ENCODE measurements around the gene CUEDC2.

The CUEDC2 gene

DNA sequence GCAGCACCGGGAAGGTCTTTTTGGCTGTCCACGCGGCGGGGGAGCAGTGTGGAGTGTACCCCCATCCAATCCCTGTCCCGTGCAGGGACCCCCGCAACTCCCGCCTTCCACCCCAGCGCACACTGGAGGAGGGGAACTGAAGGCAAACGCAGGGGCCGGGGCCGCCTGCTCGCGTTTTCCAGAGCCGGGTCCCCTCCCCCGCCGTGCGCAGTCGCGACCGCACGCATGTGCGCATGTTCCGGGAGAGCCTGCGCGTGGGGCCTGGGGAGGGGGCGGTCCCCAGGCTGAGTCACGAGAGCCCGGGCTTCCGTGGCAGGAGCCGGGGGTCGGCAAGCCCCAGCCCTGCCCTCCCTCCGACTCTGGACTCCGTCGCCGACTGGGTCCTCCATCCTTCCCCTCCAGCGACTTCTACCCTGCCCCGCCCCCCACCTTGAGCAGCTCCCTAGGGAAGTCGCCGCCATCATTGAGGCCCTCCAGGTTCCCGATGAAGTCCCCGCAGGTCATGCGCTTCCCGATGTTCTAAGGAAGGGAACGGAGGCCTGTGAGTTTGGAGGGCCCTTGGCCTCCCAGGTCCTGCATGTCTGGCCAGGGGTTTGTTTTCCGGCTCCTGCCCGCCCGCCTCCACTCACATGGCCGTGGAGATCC is 21.8 kb downstream of the CUEDC2 start:
- Mint-ChIP-seq H3K4me1 (peaks cover 47% of the 10 kb centered on the region), H3K9me3 (no peaks in the 10 kb centered on the region), H3K36me3 (no peaks in the 10 kb centered on the region), H3K4me3 (peak overlapping the region; percentile 85), H3K27ac (no peak overlapping the region), H3K27me3 (no peaks in the 10 kb centered on the region)

DNA sequence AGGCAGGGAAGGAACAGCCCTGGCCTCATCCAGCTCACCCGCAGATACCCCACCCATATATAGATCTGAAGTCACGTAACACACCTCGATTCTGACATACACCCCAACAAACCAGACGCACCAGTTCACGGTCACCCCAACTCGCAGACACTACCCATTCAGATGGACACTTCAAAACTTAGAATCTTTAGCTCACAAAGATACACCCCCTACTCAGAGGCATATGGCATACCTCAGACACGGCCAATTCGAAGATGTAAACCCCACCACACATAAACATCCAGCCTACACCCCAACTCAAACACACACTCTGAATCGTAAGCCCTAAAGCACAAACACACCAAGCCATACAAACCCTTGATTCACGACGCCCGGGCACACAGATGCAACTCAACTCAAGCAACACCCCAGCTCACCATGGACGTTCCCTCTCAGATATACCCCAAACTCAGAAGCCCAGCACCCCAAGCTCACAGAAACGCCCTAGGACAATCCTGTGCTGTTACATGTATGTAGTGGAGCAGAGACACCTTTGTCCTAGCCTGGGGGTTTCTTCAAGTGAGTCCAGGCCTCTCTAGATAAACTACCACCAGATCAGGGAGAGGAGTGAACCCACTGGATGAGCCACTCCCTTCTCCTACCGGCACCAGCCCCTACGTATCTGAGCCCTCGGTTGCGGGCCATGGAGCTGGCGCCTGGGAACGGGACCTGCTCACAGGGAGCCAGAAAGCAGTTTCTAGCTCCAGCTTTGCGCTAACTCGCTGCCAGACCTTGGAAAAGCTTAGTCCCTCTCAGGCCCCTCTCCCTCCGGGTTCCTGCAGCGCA is 22.6 kb downstream of the CUEDC2 start:
- Mint-ChIP-seq H3K9me3 (no peaks in the 10 kb centered on the region), H3K27ac (peak overlapping the region; percentile 59), H3K36me3 (no peaks in the 10 kb centered on the region), H3K27me3 (no peaks in the 10 kb centered on the region), H3K4me3 (peak overlapping the region; percentile 85), H3K4me1 (peaks cover 47% of the 10 kb centered on the region)

DNA sequence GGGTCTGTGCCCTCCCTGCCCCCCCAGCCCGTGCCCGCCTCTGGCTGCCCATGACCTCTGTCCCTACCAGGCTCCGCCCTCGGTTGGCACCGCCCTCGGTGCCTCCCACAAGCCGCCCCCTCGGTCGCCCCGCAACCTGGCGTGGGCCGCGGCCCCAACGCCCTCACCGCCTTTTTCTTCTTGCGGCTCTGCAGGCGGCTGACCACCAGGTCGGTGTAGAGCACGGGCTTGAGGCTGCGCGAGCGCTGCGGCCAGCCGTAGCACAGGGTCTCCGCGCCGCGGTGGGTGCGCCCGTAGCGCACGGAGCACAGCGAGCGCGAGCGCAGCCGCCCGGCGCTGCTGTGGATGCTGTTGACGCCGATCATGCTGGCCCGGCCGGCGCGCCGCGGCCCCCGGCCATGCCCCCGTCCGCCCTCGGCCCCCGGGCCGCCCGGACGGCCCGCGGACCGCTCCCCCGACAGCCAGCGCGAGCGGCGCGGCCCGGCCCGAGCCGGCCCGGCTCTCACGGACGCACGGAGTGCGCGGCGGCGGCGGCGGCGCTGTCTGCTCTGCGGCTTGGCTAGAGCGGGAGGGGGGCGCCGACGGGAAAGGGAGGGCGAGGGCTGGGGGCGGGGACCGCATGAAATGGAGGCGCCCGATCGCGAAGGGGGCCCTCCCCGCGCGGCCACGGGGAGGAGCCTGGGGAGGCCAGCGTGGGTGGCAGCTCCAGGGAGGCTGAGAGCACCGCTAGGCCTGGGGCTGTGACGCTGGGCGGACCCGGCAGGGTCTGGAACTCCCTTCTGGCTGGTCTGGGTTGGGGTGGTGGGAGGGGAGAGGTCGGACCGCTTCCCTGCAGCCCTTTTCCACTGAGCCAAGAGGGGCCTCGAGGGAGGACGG is 23.4 kb downstream of the CUEDC2 start:
- Mint-ChIP-seq H3K4me3 (peak overlapping the region; percentile 85), H3K9me3 (no peaks in the 10 kb centered on the region), H3K4me1 (peaks cover 47% of the 10 kb centered on the region), H3K27me3 (no peaks in the 10 kb centered on the region), H3K36me3 (no peaks in the 10 kb centered on the region), H3K27ac (peak overlapping the region; percentile 59)

DNA sequence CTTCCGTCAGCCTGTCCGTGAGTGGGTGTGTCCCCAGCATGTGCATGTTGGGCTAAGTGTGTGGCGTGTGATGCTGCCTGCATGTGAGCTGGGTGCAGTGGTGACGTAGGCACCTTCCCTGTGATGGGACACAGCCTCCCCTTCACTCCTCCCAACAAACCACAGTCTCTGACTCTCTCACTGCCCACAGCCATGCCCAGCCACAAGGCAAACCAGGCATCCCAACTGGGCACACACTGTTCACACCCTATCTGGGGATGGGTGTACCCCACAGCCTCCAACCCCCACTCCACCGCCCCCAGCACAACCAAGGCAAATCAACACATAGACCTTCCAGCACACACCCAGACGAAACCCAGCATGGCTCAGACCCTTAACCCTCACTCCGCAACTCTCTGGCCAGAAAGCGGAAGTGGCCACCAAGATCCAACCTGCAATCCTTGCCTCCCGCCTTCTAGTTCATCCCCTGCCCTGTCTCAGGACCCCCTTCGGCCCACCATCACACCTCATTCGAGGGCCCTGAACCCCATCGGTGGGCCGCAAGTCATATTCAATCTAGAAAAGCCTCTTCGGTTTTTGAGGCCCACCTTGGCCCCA is 24.1 kb downstream of the CUEDC2 start:
- Mint-ChIP-seq H3K27me3 (no peaks in the 10 kb centered on the region), H3K4me3 (peak overlapping the region; percentile 75), H3K27ac (peak overlapping the region; percentile 78), H3K4me1 (peaks cover 45% of the 10 kb centered on the region), H3K36me3 (no peaks in the 10 kb centered on the region), H3K9me3 (no peaks in the 10 kb centered on the region)

DNA sequence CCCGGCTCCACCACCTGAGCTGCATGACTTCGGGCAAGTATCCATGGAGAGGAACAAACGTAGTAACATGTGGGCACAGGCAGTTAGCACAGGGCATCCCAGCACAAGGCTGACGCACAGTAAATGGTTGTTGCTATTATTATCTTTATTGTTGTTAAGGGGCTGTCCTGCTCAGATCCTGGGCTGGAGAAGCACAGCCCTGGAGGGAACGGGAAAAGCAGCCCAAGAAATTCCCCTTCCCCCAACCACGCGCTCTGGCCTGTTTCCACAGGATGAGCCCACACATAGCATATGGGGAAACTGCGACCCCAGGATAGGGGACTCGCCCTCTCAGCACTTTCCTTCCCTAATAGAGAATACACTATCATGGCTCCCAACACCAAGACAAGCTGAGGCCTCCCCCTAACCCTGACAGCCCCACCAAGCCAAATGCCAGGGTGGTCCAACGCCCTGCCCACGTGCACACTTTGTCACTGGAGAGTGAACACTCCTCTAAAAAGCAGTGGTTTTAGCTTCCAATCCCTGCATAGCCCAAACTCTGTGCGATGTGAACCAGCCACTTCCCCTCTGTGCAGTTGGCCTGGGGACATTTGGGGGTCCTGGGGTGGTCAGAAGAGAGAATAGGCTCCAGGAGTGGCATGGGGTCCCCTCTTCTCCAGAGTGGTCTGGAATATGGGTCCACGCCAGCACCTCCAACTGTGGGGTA is 24.8 kb downstream of the CUEDC2 start:
- no peaks in the 10 kb centered on the region for H3K27me3 Mint-ChIP-seq
- H3K9me3 Mint-ChIP-seq, result no peaks in the 10 kb centered on the region
- H3K27ac Mint-ChIP-seq, result peak overlapping the region; percentile 55
- H3K36me3 Mint-ChIP-seq, result no peaks in the 10 kb centered on the region
- H3K4me1 Mint-ChIP-seq, result peaks cover 39% of the 10 kb centered on the region
- H3K4me3 Mint-ChIP-seq, result peak overlapping the region; percentile 75

DNA sequence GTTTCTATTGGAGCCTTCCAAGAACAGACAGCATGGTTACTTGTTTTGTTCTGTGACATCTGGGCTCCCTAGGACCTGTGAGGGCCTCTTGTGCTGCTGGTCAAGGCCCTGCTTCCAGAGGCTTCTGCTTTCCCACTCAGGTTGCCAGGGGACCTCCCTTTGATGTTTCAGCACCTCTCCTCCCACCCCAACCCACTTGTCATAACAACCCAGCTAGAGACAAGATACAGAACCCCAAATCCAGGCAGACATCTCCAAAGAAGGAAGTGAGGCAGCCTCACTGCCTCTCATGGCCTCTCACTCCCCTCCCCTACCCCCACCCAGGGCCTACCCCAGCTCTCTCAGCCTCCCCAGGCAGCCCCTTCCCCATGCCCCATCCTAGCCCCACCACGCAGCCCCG is 25.6 kb downstream of the CUEDC2 start:
- H3K27ac Mint-ChIP-seq, result peak overlapping the region; percentile 72
- peak overlapping the region; percentile 44 for H3K4me3 Mint-ChIP-seq
- peaks cover 34% of the 10 kb centered on the region for H3K4me1 Mint-ChIP-seq
- no peaks in the 10 kb centered on the region for H3K36me3 Mint-ChIP-seq
- no peaks in the 10 kb centered on the region for H3K9me3 Mint-ChIP-seq
- no peaks in the 10 kb centered on the region for H3K27me3 Mint-ChIP-seq

DNA sequence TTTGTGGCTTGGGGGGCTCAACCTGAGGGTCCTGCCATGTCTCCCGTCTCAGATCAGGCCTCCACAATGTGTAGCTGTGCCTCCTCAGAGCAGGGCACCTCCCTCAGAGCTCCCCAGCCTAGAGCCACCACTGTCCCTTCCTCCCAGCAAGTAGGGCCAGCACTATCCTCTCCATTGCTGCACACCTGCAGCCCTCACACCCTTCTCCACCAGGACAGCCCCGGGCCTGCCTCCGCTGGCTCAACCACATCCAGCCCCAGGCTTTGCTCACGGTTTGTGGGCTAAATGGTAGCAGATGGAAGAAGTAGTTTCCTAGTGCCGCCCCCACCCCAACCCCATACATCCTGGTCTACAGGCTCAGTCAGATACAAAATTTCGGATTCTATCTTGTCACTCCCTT is 26.7 kb downstream of the CUEDC2 start:
- H3K4me1 Mint-ChIP-seq, result peaks cover 26% of the 10 kb centered on the region
- H3K4me3 Mint-ChIP-seq, result no peak overlapping the region
- no peaks in the 10 kb centered on the region for H3K27me3 Mint-ChIP-seq
- H3K9me3 Mint-ChIP-seq, result no peaks in the 10 kb centered on the region
- peak overlapping the region; percentile 68 for H3K27ac Mint-ChIP-seq
- no peaks in the 10 kb centered on the region for H3K36me3 Mint-ChIP-seq

DNA sequence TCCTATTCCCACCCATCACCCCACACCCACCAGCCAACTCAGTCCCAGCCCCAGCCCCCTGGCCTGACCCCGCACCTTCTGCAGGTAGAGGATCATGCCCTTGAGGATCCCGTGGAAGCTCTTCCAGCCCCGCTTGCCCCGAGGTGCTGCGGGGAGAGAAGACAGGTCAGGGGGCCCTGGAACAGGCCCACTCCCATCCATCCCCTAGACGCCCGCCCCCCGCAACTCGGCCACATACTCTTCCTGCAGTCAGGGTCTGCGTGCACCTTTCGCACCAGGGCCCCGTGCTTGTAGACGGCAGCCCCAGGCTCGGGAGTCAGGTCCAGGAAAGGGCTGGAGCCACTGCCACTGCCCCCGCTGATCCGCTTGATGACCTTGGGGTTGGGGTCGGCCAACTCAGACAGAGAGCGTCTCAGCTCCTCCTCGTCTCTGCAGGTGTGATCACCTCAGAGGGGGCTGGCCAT is 27.2 kb downstream of the CUEDC2 start:
- Mint-ChIP-seq H3K27ac (no peak overlapping the region), H3K9me3 (no peaks in the 10 kb centered on the region), H3K4me1 (peaks cover 28% of the 10 kb centered on the region), H3K36me3 (no peaks in the 10 kb centered on the region), H3K4me3 (no peak overlapping the region), H3K27me3 (no peaks in the 10 kb centered on the region)

DNA sequence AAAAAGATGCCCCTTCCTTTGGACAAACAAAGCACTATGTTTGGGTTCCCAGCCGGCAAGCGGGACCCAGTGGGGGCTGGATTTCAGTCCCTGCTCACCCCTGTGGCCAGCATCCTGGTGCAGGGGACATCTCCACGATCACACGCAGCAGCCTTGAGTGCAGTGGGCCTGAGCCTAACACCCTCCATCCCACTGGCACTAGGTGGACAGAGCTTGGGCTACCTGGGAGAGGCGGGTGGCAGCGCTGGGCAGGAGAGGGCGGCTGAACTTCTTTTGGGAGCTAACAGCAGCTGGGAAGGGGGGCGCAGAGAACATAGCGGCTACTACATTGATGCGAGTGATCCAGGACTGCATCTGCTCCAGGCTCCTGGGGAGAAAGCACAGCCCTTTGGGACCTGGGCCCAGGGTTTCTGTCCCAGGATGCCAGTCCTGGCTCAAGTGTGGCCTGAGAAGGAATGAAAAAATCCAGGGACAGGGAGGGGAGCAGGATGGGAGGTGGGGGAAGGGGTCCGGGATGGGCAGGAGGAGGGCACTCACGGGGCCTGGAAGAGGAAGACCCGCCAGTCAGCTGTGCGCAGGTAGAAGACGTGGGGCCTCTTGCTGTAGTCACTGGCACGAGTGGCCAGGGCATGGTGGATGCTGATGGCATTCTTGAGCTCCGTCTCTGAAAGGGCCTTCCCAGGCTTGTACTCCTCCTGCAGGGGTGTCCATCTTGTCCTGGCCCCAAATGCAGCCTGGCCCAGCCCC is 27.8 kb downstream of the CUEDC2 start:
- Mint-ChIP-seq H3K9me3 (no peaks in the 10 kb centered on the region), H3K4me3 (no peak overlapping the region), H3K27ac (no peak overlapping the region), H3K4me1 (peaks cover 22% of the 10 kb centered on the region), H3K27me3 (no peaks in the 10 kb centered on the region), H3K36me3 (no peaks in the 10 kb centered on the region)

DNA sequence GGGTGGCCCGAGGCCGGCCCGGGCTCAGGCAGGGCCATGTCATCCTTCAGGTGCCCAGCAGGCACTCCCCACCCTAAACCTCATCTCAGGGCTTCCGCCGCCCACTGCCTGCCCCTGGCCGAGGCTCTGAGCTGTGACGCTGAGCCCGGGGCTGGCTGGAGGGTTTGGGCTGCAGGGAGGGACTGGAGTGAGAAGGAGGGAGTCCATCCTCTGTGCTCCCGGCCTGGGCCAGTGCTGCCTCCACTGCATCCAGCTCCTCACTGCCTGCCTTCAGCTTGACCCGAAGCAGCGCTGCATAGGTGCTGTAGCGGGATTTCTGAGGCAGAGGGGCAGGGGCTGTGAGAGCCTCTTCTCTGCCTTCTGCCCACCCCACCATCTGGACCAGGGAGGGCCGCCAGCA is 29.3 kb downstream of the CUEDC2 start:
- H3K9me3 Mint-ChIP-seq, result no peaks in the 10 kb centered on the region
- peaks cover 4% of the 10 kb centered on the region for H3K36me3 Mint-ChIP-seq
- peaks cover 22% of the 10 kb centered on the region for H3K4me1 Mint-ChIP-seq
- no peak overlapping the region for H3K27ac Mint-ChIP-seq
- H3K27me3 Mint-ChIP-seq, result no peaks in the 10 kb centered on the region
- no peak overlapping the region for H3K4me3 Mint-ChIP-seq

DNA sequence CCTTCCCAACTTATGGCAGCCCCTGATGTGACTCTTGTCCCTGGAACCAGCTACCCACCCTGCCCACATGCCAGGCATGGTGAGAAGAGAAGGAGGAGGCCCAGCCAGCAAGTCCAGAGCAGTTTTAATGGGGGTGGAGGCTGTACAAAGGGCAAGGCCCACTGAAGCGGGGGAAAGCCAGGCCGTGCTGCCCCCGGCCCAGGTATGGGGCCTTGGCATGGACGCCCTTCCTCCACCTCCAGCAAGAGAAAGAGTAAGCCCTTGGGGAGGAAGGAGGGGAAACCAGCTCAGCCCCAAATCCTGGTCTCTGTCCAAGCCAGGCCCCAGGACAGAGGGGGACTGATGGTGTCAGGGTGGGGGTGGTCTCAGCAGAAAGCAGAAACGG is 29.9 kb downstream of the CUEDC2 start:
- Mint-ChIP-seq H3K4me1 (peaks cover 22% of the 10 kb centered on the region), H3K27ac (no peak overlapping the region), H3K4me3 (no peak overlapping the region)

DNA sequence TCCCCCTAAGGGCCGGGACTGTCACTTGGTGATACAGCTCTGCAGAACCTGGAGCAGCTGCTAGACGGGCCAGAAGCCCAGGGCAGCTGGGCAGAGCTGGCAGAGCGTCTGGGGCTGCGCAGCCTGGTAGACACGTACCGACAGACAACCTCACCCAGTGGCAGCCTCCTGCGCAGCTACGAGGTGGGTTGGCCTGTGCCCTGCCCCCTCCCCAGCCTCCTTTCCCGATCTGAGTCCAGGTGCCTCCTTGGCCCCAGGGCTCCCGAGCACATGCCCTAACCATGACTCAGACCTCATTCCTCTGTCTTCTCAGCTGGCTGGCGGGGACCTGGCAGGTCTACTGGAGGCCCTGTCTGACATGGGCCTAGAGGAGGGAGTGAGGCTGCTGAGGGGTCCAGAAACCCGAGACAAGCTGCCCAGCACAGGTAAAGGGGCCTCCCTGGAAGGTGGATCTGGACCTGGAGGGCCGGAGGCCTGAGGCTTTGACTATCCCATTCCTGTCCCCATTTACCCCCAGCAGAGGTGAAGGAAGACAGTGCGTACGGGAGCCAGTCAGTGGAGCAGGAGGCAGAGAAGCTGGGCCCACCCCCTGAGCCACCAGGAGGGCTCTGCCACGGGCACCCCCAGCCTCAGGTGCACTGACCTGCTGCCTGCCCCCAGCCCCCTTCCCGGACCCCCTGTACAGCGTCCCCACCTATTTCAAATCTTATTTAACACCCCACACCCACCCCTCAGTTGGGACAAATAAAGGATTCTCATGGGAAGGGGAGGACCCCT is 30.5 kb downstream of the CUEDC2 start:
- Mint-ChIP-seq H3K4me3 (no peak overlapping the region), H3K27me3 (no peaks in the 10 kb centered on the region), H3K36me3 (peaks cover 8% of the 10 kb centered on the region), H3K27ac (no peak overlapping the region), H3K4me1 (peaks cover 22% of the 10 kb centered on the region), H3K9me3 (no peaks in the 10 kb centered on the region)

More for the DNA sequence above, 29.9 kb downstream of the CUEDC2 start:
- no peaks in the 10 kb centered on the region for H3K9me3 Mint-ChIP-seq
- no peaks in the 10 kb centered on the region for H3K27me3 Mint-ChIP-seq
- peaks cover 6% of the 10 kb centered on the region for H3K36me3 Mint-ChIP-seq

DNA sequence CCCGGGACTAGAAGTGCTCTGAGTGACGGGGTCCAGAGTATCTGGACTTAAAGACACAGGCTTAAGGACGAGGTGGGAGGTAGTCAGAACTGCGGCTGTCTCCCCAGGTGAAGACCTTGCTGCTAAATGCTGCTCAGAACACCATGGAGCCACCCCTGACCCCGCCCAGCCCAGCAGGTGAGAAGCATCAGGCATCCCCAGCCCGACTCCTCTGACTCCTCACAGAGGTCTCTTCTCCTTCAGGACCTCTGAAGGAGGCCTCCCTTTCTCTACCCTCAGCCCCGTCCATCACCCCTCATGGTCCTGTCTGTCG is 31.1 kb downstream of the CUEDC2 start:
- Mint-ChIP-seq H3K27ac (peak overlapping the region; percentile 30), H3K27me3 (no peaks in the 10 kb centered on the region), H3K4me3 (no peak overlapping the region), H3K9me3 (no peaks in the 10 kb centered on the region), H3K36me3 (peaks cover 11% of the 10 kb centered on the region), H3K4me1 (peaks cover 28% of the 10 kb centered on the region)

Data from activated naive CD4-positive, alpha-beta T cell treated with anti-CD3 and anti-CD28 coated beads, Interleukin-2, amount 50 U/mL, for 24 hours (primary cell).